GM18508 (cell line): ENCODE results near the gene CACTIN.

Source experiments
- ATAC-seq: cut with Tn5 transposase; IDR thresholded peaks from one replicate; pipeline ENCODE4 v1.9.1; 2021; ENCODE audit warnings: moderate number of reproducible peaks; ENCODE audit not compliant: insufficient read depth, unreplicated experiment

The CACTIN gene

DNA sequence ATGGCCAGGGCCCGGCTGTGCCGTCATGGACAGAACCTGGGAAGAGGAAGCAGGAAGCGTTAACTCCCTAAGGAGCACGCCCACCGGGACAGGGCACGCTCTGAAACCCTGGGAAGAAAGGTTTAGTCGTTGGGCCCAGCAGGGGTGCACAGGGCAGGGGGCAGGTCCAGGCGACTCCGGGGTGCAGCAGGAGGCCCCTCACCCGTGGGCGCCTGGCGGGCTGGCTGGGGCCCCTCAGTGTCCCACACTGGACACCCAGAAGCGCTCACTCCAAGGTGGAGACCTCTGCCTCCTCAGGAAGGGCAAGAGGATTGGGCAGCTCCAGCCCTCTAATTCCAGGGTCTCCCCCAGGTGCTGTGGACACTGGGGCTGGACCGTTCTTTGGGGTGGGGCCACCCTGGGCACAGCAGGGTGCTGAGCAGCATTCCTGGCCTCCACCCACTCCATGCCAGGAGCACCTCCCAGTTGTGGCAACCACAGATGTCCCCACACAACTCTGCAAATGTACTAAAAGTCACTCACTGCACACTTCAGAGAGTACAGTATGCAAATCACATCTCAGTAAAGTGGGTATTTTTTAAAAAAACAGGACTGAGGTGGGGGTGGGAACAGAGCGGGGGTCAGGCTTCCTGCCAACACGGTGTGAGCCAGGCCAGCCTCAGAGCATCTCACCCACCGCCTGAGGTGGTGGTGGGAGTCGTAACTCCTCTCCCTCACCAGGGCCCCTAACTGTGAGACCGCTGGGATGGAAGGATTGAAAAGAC, 38.5 kb upstream of the CACTIN start:
- no peak for ATAC-seq

GRCh38 chr19:3663838-3664237, 37.2 kb upstream of the CACTIN start:
- ATAC-seq, result no peak

GRCh38 chr19:3661284-3662238, 35.0 kb upstream of the CACTIN start:
- ATAC-seq, result no peak

- no peak for ATAC-seq
Measured at GRCh38 chr19:3660493-3661219, 34.1 kb upstream of the CACTIN start.

DNA sequence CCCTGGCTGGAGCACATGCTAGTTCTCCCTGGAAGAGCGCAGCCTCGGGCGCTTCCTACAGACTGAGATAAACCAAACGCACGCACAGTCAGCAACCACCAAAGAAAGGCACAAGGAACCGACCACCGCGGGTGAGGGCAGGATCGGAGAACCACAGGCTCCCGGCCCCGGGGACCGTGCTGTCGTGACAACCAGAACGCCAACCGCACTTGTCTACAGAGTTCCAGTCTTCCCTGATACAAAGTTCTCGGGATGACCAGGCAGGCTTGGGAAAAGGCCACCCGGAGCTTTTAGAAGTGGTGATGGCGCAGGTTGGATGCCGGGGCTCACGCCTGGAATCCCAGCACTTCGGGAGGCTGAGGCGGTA, 33.1 kb upstream of the CACTIN start:
- no peak for ATAC-seq

- no peak for ATAC-seq
Measured at GRCh38 chr19:3658870-3659745, 32.5 kb upstream of the CACTIN start.

GRCh38 chr19:3658004-3658869, 31.6 kb upstream of the CACTIN start:
- ATAC-seq, result no peak

DNA sequence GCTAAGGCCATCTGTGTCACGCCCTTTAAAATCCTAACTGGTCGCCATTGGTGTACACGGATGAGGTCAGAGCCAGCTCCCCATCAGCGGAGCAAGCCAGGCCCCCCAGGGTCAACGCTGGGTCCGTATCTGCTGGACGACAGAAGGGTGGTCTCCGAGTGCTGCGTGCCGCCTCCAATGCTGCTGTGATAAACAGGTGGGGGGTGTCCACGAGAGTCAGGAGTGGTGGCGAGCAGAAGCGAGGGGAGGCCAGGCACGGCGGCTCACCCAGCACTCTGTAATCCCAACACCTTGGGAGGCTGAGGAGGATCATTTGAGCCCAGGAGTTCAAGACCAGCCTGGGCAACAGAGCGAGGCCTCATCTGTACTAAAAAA, 30.8 kb upstream of the CACTIN start:
- ATAC-seq, result no peak

DNA sequence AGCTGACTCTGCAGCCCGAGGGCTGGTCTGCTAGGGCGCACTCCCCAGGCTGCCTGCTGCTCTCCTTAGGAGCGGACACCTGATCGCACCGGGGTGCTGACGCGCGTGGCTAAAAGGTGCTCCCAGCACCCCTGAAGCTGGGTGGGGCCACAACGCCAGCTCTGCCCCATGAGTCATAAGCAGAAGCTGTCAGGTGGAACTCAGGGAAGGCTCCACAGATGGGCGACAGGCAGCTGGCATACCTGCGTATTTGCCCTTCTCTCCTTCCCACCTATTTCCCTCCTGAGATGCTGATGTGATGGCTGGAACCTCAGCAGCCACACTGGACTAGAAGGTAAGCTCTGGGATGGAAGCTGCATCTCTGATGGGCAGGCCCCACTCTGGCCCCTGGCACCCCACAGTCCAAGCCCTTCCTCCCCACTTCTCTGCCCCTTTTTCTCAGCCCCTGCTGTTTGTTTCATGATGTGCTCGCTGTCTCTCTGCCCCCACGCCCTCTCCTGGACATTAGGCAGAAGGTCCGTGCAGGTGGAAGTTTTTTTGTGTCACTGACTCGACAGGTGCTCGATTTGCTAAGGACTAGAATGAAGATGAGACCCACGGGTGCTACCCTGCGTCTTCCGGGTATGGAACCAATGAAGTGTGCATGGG, 30.3 kb upstream of the CACTIN start:
- no peak for ATAC-seq

DNA sequence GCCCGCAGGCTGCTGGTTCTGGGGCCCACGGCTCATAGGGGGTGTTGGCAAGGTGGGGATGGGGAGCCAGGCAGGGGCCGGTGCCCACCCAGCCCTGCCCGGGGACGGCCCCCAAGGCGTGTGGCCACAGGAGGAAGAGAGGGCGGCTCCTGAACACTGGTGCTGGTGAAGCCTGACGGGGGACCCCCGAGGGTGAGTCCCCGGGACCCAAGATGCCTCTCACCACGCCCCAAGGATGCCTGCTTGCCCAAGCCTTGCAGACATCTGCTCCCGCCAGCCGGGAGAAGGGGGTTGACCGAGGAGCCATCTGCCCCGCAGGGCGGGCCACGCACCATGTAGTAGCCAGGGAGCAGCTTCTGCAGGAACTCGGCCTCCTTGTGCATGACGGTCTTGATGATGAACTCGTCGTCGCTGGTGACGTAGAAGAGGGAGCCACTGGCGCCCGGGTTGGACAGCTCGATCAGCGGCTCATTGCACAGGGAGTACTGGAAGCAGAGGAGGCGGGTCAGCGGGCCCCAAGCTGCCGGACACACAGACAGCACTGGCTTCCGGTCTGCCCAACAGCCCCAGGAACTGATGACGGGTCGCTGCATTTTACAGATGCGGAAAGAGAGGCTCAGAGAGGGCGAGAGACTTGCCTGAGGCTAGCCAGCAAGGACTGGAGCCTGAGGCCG, 29.6 kb upstream of the CACTIN start:
- no peak for ATAC-seq

DNA sequence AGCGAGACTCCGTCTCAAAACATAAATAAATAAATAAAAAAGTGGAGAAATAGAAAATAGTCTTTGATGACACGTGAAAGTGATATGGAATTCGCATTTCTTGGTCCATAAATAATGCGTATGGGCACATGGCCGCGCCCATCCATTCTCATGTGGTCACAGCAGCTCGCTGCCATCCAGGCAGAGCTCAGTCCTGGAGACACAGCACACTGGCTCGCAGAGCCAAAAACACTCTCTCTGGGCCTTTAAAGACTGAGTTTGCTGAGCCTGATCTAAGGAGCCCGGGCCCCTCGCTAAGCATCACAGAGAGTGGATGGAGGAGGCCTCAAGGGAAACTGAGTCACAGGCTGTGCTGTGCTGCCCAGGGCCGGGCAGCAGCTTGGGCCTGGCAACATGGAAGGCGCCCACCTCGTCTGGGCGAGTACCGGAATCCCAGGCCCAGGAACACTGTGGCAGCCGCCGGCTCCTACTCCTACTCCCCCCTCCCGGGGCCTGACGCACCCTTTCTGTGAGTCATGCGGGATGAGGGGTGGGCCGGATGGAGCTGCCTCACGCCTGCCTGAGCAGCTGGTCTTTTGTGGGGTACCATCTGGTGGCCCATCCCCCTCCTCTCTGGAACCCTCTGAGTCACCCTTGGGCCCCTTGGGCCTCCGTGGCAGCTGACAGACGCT, 28.9 kb upstream of the CACTIN start:
- ATAC-seq, result no peak

GRCh38 chr19:3653865-3654513, 27.4 kb upstream of the CACTIN start:
- no peak for ATAC-seq

- ATAC-seq, result no peak
Measured at GRCh38 chr19:3653081-3653795, 26.6 kb upstream of the CACTIN start.

GRCh38 chr19:3652422-3652821, 25.8 kb upstream of the CACTIN start:
- no peak for ATAC-seq

DNA sequence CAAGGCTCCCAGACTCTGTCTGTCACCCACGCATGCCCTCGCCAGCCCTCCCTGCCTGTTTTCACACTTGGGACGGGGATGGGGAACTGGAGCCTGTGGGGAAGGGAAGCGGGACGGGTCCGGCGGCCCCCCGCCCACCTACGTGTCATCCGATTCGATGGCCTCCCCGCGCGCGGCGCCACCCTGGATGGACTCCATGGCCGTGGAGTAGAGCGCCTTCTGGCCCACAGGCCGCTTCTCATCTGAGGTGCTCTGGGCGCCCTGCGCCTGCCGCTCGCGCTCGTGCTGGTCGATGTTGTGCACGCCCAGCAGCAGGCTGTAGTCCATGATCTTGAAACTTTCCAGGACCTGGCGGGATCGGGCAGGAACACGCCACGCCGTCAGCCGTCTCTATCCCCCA, 25.1 kb upstream of the CACTIN start:
- no peak for ATAC-seq

GRCh38 chr19:3649888-3650287, 23.3 kb upstream of the CACTIN start:
- no peak for ATAC-seq
